WTC11 (cell line): Measurements from ENCODE around the gene ARID3B. TPM values are rescaled to one million over a fixed set of nuclear protein-coding genes. Genes with fewer than 3 reads are reported as not detected.

ENCODE experiments used
- AR ChIP-seq: fragments of 250-450 bp; sonication (Bioruptor Pico); IDR thresholded peaks from 2 replicates; pipeline ENCODE4 v1.9.0; 2021; ENCODE audit warnings: mild to moderate bottlenecking
- ERG ChIP-seq: fragments of 250-450 bp; sonication (Bioruptor Pico); IDR thresholded peaks from 2 replicates; pipeline ENCODE4 v1.8.0; 2021; ENCODE audit warnings: mild to moderate bottlenecking
- ESRRA ChIP-seq: sonication (generic); formaldehyde crosslinking; IDR thresholded peaks from 2 replicates; pipeline ENCODE4 v1.8.1; 2022; ENCODE audit warnings: mild to moderate bottlenecking, missing genetic modification reagents, borderline replicate concordance
- ETV6 ChIP-seq: sonication (generic); formaldehyde crosslinking; IDR thresholded peaks from 2 replicates; pipeline ENCODE4 v1.8.1; 2022; ENCODE audit warnings: mild to moderate bottlenecking, missing genetic modification reagents
- FOXK1 ChIP-seq: sonication (generic); formaldehyde crosslinking; IDR thresholded peaks from 2 replicates; pipeline ENCODE4 v1.8.0; 2022; ENCODE audit warnings: mild to moderate bottlenecking, moderate library complexity, missing genetic modification reagents
- FOXP4 ChIP-seq: sonication (generic); formaldehyde crosslinking; IDR thresholded peaks from 2 replicates; pipeline ENCODE4 v1.8.0; 2022; ENCODE audit warnings: mild to moderate bottlenecking, missing genetic modification reagents
- NFATC4 ChIP-seq: fragments of 250-450 bp; sonication (Bioruptor Pico); IDR thresholded peaks from 2 replicates; pipeline ENCODE4 v1.9.0; 2021; ENCODE audit warnings: mild to moderate bottlenecking
- NR1H2 ChIP-seq: sonication (generic); formaldehyde crosslinking; IDR thresholded peaks from 2 replicates; pipeline ENCODE4 v1.9.0; 2021; ENCODE audit warnings: mild to moderate bottlenecking, moderate library complexity, missing genetic modification reagents
- NR3C1 ChIP-seq: sonication (generic); formaldehyde crosslinking; conservative IDR thresholded peaks from 2 replicates; pipeline ENCODE4 v1.8.1; 2023; ENCODE audit warnings: low read depth, mild to moderate bottlenecking, missing genetic modification reagents
- PRDM15 ChIP-seq: sonication (generic); formaldehyde crosslinking; IDR thresholded peaks from 2 replicates; pipeline ENCODE4 v1.8.0; 2022; ENCODE audit warnings: missing genetic modification reagents
- RORB ChIP-seq: fragments of 250-450 bp; sonication (Bioruptor Pico); IDR thresholded peaks from 2 replicates; pipeline ENCODE4 v1.9.0; 2021; ENCODE audit warnings: mild to moderate bottlenecking
- SOX15 ChIP-seq: fragments of 250-450 bp; sonication (Bioruptor Pico); IDR thresholded peaks from 2 replicates; pipeline ENCODE4 v1.9.0; 2021; ENCODE audit warnings: mild to moderate bottlenecking
- SP1 ChIP-seq: sonication (generic); formaldehyde crosslinking; conservative IDR thresholded peaks from 2 replicates; pipeline ENCODE4 v1.8.1; 2022; ENCODE audit warnings: missing genetic modification reagents
- TCF7 ChIP-seq: sonication (generic); formaldehyde crosslinking; IDR thresholded peaks from 2 replicates; pipeline ENCODE4 v1.8.0; 2022; ENCODE audit warnings: mild to moderate bottlenecking, low read depth, missing genetic modification reagents, moderate library complexity
- TEAD4 ChIP-seq: sonication (generic); formaldehyde crosslinking; IDR thresholded peaks from 2 replicates; pipeline ENCODE4 v1.8.0; 2022; ENCODE audit warnings: mild to moderate bottlenecking, missing genetic modification reagents
- USF2 ChIP-seq: sonication (generic); formaldehyde crosslinking; IDR thresholded peaks from 2 replicates; pipeline ENCODE4 v1.8.1; 2023; ENCODE audit warnings: mild to moderate bottlenecking, missing genetic modification reagents, moderate library complexity
- ZNF263 ChIP-seq: sonication (generic); formaldehyde crosslinking; IDR thresholded peaks from 2 replicates; pipeline ENCODE4 v1.8.1; 2022; ENCODE audit warnings: low read depth, mild to moderate bottlenecking, moderate library complexity, missing genetic modification reagents
- total RNA-seq: library from RNA; stranded (reverse); gene quantifications from 3 replicates; pipeline ENCODE4 v1.2.3, GENCODE V29; 2021
- TF ChIP-seq, protein P1 (sequence below): sonication (generic); formaldehyde crosslinking; conservative IDR thresholded peaks from 2 replicates; pipeline ENCODE4 v1.8.1; 2022; ENCODE audit warnings: mild to moderate bottlenecking, missing genetic modification reagents

Gene ARID3B
- total RNA-seq, 1 experiment from 2014 or later: 133 TPM

DNA sequence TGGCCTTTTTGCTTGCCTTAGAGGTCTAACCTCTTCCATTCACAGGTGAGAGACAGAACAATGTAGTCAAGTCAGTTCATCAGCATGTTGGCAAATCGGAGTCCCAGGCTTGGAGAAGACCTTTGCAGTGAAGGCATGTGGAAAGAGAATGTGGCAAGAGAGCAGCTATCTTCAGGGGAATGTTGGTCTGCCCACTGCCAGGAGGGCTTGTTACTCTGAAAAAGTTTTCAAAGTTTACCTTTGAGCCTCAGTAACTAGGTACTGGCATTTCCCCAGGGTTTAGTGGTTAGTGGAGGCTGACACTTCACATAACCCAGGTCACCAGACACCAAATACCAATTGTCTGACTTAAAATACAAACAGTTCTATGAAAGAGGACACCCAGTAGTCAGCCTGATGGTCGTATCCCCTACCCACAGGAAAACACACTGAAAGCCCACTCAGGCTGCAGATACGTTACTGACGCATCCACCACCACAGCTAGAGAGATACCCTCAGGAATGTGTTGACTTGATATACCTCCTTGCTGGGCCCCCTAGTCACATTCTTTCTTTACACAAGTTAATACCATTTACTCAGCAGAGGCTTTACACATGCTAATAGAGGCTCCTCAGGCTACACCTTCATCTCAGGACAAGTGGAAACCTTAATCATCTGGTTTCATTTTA lies 9.7 kb upstream of the ARID3B start (continued):
- no peak for TF ChIP-seq NR3C1 (CRISPR knock-in tag)
- no peak for TF ChIP-seq ZNF263 (CRISPR knock-in tag)
- no peak for TF ChIP-seq AR (CRISPR knock-in tag)
- TF ChIP-seq ERG (CRISPR knock-in tag): no peak
- no peak for TF ChIP-seq TCF7 (CRISPR knock-in tag)
- TF ChIP-seq FOXP4: peak; percentile 31; the same call in 1 of the 2 replicates
- TF ChIP-seq NFATC4 (CRISPR knock-in tag): no peak
- no peak for TF ChIP-seq USF2 (CRISPR knock-in tag)
- peak; percentile 34; the same call in 1 of the 2 replicates for TF ChIP-seq FOXK1
- TF ChIP-seq, protein P1, sequence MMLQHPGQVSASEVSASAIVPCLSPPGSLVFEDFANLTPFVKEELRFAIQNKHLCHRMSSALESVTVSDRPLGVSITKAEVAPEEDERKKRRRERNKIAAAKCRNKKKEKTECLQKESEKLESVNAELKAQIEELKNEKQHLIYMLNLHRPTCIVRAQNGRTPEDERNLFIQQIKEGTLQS: no peak
- TF ChIP-seq PRDM15 (CRISPR knock-in tag): no peak
- TF ChIP-seq ESRRA: no peak
- peak; percentile 66 for TF ChIP-seq ETV6 (CRISPR knock-in tag)
- peak; percentile 11; the same call in 1 of the 2 replicates for TF ChIP-seq TEAD4 (CRISPR knock-in tag)
- TF ChIP-seq NR1H2 (CRISPR knock-in tag): no peak
- TF ChIP-seq SP1: 0 out of 2 replicates have a peak, but pooled peaks have one; percentile 26
- no peak for TF ChIP-seq RORB
- TF ChIP-seq SOX15 (CRISPR knock-in tag): no peak
